HEK293T (cell line): Measurements from ENCODE around the gene SH3PXD2A.
A peak's percentile ranks its signal among the peaks of the same experiment; 100 is the strongest.

Experiments used
- CTCF ChIA-PET: fragments of 350-600 bp; formaldehyde crosslinking; extraction: SDS; loops from one replicate; lab custom pipeline; 2021; ENCODE audit warnings: antibody characterized with exemption, inconsistent platforms; lab: Yijun Ruan, JAX
- POLR2A ChIA-PET: fragments of 350-600 bp; formaldehyde crosslinking; extraction: SDS; loops from one replicate; lab custom pipeline; 2020; ENCODE audit warnings: antibody characterized with exemption, inconsistent platforms; lab: Yijun Ruan, JAX
- DNase-seq: peaks from one replicate; pipeline ENCODE4 v3.0.0; 2012; ENCODE audit warnings: mixed read lengths; ENCODE audit errors: extremely low spot score
- ARNT ChIP-seq: fragments of 450-650 bp; IDR thresholded peaks from 2 replicates; pipeline ENCODE4 v1.6.1; 2017; ENCODE audit warnings: mild to moderate bottlenecking
- BHLHE40 ChIP-seq: fragments of 450-650 bp; IDR thresholded peaks from 2 replicates; pipeline ENCODE4 v1.6.1; 2016; ENCODE audit warnings: mild to moderate bottlenecking, moderate library complexity, borderline replicate concordance
- CTBP1 ChIP-seq: fragments of 450-650 bp; IDR thresholded peaks from 2 replicates; pipeline ENCODE4 v1.6.1; 2016; ENCODE audit warnings: borderline replicate concordance
- ELF4 ChIP-seq: fragments of 450-650 bp; IDR thresholded peaks from 2 replicates; pipeline ENCODE4 v1.6.1; 2017; ENCODE audit warnings: antibody characterized with exemption
- FOXA1 ChIP-seq: fragments of 450-650 bp; IDR thresholded peaks from 2 replicates; pipeline ENCODE4 v1.6.1; 2016; ENCODE audit warnings: mild to moderate bottlenecking
- FOXK2 ChIP-seq: fragments of 450-650 bp; IDR thresholded peaks from 2 replicates; pipeline ENCODE4 v1.6.1; 2016; ENCODE audit warnings: mild to moderate bottlenecking
- FOXM1 ChIP-seq: fragments of 450-650 bp; IDR thresholded peaks from 2 replicates; pipeline ENCODE4 v1.6.1; 2017; ENCODE audit warnings: mild to moderate bottlenecking, borderline replicate concordance
- HDGF ChIP-seq: fragments of 450-650 bp; IDR thresholded peaks from 2 replicates; pipeline ENCODE4 v1.6.1; 2017; ENCODE audit warnings: antibody characterized with exemption, borderline replicate concordance
- L3MBTL2 ChIP-seq: fragments of 450-650 bp; conservative IDR thresholded peaks from 2 replicates; pipeline ENCODE4 v1.6.1; 2016; ENCODE audit warnings: mild to moderate bottlenecking
- LEF1 ChIP-seq: fragments of 450-650 bp; IDR thresholded peaks from 2 replicates; pipeline ENCODE4 v1.6.1; 2017; ENCODE audit warnings: mild to moderate bottlenecking, borderline replicate concordance
- NFRKB ChIP-seq: fragments of 450-650 bp; IDR thresholded peaks from 2 replicates; pipeline ENCODE4 v1.6.1; 2016; ENCODE audit warnings: mild to moderate bottlenecking, moderate library complexity
- SP1 ChIP-seq: fragments of 450-650 bp; IDR thresholded peaks from 2 replicates; pipeline ENCODE4 v1.6.1; 2017
- SUZ12 ChIP-seq: fragments of 450-650 bp; IDR thresholded peaks from 2 replicates; pipeline ENCODE4 v1.6.1; 2016; ENCODE audit warnings: mild to moderate bottlenecking
- TARDBP ChIP-seq: fragments of 450-650 bp; IDR thresholded peaks from 2 replicates; pipeline ENCODE4 v1.6.1; 2016
- ZNF384 ChIP-seq: fragments of 450-650 bp; IDR thresholded peaks from 2 replicates; pipeline ENCODE4 v1.6.1; 2016
- TF ChIP-seq, protein P1 (sequence below): fragments of 450-650 bp; IDR thresholded peaks from 2 replicates; pipeline ENCODE4 v1.6.1; 2016

SH3PXD2A gene

DNA sequence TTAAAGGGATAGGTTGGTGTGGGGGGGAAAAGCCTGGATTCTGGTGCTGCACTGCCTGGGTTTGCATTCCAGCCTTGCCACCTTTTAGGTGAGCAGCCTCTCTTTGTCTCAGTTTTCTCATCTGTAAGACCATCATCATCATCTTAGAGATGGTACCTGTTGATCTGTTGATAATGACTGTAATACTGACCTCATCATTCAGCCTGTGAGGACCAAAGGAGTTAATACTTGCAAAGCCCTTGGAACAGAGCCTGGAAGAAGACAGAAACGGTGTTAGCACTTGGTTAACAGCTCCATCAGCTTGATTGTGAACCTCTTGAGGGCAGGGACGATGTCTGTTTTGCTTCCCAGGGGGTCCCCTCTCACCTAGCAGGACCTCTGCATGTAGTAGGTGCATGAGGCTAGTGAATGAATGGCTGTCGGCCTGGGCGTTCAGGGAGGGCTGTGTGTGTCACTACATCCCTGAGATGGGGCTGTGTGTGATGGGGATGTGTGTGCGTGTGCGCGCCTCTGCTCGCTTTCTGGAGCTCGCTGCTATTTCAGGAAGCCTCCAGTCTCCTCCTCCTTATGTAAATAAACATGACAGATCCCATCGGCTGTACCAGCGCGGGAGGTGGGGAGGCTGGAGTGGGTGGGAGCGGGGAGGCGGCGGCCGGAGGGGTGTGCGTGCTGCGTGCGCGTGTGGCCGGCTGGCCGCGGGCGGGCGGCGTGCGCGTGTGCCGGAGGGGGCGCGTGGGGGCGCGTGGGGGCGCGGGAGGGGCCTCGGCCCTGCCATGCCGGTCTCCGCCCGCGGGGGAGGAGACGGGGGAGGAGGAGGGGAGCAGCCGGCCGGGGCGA lies 300.7 kb downstream of the SH3PXD2A start:
- CTCF ChIA-PET: interaction anchor here (0.6 to 0.8 kb wide), 2 partner anchors 12 to 64 kb away, joined by 3 to 6 read pairs; no protein-coding TSS in a partner anchor
- TF ChIP-seq NFRKB: no peak
- TF ChIP-seq BHLHE40: no peak
- TF ChIP-seq, protein P1, sequence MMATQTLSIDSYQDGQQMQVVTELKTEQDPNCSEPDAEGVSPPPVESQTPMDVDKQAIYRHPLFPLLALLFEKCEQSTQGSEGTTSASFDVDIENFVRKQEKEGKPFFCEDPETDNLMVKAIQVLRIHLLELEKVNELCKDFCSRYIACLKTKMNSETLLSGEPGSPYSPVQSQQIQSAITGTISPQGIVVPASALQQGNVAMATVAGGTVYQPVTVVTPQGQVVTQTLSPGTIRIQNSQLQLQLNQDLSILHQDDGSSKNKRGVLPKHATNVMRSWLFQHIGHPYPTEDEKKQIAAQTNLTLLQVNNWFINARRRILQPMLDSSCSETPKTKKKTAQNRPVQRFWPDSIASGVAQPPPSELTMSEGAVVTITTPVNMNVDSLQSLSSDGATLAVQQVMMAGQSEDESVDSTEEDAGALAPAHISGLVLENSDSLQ: no peak
- TF ChIP-seq CTBP1: no peak
- no peak for TF ChIP-seq HDGF
- POLR2A ChIA-PET: interaction anchor here (1.4 kb wide), 1 partner anchor 14 kb away, joined by 3 read pairs; no protein-coding TSS in a partner anchor
- peak; percentile 65 for DNase-seq

DNA sequence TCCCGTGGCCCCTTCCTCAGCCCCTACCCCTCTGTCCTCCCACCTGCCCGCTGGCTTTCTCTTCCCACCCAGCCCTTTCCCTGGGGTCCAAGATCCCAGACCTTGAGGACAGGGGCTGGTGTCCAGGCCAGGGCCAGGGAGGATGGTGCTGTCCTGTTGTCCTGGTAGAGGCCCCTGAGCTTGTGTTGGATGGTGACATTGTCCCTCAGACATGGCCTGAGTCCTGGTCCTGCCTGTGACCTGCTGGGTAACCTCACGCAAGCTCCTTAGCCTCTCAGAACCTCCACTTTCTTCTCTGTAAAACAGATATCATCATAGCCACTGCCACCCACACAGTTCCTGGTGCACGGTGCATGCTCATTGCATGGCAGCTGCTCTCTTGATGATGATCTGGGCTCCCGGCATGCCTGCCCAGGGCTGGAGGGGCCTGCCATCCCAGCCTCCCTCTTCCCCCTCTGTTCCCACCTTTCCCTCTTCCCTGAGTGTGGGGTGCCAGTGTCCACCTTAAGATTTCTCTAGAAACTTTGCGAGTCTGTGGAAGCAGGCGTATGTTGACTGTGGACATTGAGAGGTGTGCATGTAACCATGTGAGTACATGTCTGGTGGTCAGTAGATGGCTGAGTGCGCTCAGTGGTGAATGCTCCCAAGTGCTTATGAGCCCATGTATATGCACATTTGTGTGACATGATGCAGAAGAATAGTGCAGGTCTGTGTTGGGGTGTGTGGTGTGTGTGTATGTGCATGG lies 301.5 kb downstream of the SH3PXD2A start:
- ChIA-PET CTCF (no interaction called here), POLR2A (no interaction called here)
- TF ChIP-seq LEF1 (no peak), ELF4 (no peak), ARNT (no peak), FOXM1 (no peak), TARDBP (no peak), SP1 (no peak), HDGF (no peak), FOXK2 (no peak)
- TF ChIP-seq, protein P1: no peak
- no peak for DNase-seq

DNA sequence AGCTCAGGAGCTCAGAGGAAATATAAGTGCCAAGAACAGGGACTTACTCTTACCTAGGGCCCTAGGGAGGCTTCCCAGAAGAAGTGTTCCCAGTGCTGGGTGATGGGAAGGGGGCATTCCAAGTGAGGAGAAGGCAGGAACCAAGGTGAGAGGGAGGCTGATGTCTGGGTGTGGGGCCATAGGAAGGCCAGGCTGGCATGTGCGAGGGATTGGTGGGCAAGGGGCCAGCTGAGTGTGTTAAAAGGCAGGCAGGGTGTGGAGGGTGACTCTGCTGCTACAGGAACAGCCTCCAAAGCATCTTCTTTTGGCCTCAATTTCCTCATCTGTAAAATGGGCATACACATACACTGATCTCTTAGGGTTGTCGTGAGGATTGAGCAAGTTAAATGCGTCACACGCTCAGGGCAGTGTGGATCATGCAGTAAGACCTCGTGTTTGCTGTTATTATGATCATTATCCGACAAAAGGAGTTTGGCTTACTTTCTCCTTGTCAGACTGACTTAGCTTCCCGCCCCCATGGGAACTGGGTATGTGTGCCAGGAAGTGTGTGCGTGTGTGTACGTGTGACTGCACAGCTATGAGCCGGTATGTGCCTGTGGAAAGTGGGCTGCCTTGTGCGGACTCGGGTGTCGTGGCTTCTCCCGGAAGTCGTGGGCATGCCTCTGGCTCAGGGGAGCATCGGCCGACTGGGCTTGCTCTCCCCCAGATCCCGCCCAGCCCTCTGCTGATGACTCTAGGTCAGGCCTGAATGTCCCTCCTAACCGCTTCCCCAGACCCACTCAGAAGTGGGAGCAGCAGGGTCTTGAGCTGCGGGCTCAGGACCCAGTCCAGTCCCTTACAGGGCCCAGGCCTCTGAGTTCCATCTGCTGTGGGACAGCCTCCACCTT lies 302.3 kb downstream of the SH3PXD2A start:
- TF ChIP-seq L3MBTL2: no peak
- TF ChIP-seq BHLHE40: no peak
- TF ChIP-seq ARNT: no peak
- no peak for TF ChIP-seq SUZ12
- POLR2A ChIA-PET: no interaction called here
- no peak for DNase-seq
- CTCF ChIA-PET: interaction anchor here (0.6 kb wide), 1 partner anchor 12 kb away, joined by 3 read pairs; no protein-coding TSS in a partner anchor

DNA sequence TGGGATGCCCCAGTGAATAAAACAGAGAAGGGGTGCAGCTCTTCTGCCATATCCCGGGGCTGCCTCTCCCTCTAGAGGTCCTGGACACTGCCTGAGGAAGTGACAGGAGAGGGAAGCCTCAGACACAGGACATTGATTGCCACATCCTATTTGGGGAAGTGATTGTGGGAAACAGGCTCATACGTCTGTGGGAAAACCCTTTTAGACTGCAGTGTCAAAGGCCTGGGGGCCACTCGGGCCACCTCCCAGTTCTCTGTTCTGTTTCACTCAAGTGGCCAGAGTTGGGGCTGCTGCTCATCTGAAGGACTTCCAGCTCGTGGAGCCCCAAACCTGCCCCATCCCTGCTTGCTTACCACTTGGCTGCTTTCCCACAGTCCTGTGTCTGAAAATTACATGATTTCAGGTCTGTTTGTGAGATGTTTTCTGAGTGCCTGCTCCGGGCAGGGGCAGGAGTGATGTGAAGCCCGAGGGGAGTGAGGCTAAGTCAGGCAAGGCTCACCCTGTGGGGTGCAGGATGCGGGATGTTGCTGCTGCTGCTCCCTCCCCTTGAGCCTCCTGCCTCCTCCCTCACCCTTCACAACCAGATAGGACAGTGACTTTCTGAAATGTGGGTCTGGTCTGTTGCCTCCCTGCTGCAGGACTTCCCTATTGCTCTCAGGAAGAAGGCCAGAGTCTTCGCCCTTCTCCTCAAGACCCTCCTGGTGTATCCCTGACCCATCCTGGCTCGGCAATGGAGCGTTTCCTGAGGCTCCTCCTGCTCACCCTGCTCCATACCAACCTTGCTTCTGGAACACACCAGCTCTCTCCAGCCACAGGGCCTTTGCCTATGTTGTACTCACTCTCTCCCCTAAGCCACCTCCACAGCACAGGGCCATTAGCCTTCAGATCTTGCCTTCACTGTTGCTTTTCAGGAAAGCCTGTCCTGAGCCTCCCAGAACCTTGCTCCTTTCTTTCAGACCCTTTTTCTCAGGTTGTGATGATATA lies 303.5 kb downstream of the SH3PXD2A start:
- POLR2A ChIA-PET: no interaction called here
- CTCF ChIA-PET: interaction anchor here (0.6 kb wide), 1 partner anchor 13 kb away, joined by 3 read pairs; no protein-coding TSS in a partner anchor
- TF ChIP-seq, protein P1: no peak
- no peak for TF ChIP-seq BHLHE40
- no peak for TF ChIP-seq FOXM1
- no peak for TF ChIP-seq HDGF
- no peak for TF ChIP-seq SP1
- no peak for TF ChIP-seq FOXK2
- TF ChIP-seq CTBP1: no peak
- TF ChIP-seq FOXA1: no peak
- TF ChIP-seq SUZ12: no peak
- TF ChIP-seq ZNF384: no peak
- TF ChIP-seq ARNT: no peak
- no peak for TF ChIP-seq ELF4
- no peak for TF ChIP-seq L3MBTL2
- no peak for DNase-seq

DNA sequence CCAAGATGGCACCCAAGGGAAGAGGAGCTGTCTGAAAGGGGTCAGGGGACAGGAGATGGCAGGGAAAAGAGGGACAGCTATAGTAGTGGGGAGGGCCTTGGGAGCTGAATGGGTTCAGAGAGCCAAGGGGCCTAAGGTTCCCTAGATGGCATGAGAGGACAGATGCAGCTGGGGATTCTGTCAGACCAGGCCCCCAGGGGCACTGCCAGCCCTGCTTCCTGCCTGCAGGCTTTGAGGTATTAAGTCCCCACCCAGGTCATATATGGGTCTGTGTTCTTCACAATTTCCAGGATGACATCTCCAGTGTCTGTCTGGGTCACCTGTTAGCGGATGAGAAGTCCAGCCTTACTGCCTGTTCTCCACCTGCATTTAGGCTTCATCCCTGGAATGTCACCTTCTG lies 305.1 kb downstream of the SH3PXD2A start:
- DNase-seq: no peak
- TF ChIP-seq, protein P1: no peak
- TF ChIP-seq FOXA1 (no peak), ARNT (no peak), CTBP1 (no peak), HDGF (no peak), ELF4 (no peak), ZNF384 (no peak), LEF1 (no peak), SP1 (no peak), FOXM1 (no peak), L3MBTL2 (no peak)
- POLR2A ChIA-PET: no interaction called here
- CTCF ChIA-PET: interaction anchor here (0.9 kb wide), 1 partner anchor 8 kb away, joined by 3 read pairs; no protein-coding TSS in a partner anchor
